Activated T-cell treated with anti-CD3 and anti-CD28 coated beads for 48 hours (primary cell): Measurements from ENCODE around the gene RNGTT.
"Not testable (repeated sequence)": the region's sequence is repeated elsewhere in the genome, so short reads cannot be mapped to it uniquely, and the experiment has no call there.

ENCODE experiments used
- DNase-seq: peaks from one replicate; pipeline ENCODE4 v3.0.0-alpha.2; 2020; ENCODE audit warnings: low read depth

RNGTT gene

DNA sequence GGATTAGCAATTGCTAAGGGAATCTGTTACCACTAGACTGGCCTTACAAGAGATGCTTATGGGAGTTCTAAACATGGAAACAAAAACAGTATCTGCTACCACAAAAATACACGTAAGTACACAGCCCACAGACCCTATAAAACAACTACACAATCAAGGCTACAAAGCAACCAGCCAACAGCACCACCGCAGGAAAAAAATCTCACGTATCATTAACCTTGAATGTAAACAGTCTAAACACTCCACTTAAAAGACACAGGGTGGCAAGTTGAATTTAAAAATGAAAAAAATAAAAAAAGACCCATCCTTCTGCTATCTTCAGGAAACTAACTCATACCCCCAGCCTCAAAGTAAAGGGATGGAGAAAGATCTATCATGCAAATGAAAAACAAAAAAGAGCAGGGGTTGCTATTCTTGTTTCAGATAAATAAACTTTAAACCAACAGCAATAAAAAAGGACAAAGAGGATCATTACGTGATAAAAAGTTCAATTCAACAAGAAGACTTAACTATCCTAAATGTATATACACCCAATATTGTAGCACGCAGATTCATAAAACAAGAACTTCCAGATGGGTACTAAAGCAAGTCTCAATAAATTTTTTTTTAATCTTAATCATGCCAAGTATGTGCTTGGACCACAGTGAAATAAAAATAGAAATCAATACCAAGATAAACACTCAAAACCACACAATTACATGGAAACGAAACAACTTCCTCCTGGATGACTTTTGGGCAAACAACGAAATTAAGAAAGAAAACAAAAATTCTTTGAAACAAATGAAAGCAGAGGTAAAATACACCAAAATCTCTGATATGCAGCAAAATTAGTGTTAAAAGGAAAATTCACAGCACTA lies 52.3 kb downstream of the RNGTT start:
- no peak for DNase-seq

DNA sequence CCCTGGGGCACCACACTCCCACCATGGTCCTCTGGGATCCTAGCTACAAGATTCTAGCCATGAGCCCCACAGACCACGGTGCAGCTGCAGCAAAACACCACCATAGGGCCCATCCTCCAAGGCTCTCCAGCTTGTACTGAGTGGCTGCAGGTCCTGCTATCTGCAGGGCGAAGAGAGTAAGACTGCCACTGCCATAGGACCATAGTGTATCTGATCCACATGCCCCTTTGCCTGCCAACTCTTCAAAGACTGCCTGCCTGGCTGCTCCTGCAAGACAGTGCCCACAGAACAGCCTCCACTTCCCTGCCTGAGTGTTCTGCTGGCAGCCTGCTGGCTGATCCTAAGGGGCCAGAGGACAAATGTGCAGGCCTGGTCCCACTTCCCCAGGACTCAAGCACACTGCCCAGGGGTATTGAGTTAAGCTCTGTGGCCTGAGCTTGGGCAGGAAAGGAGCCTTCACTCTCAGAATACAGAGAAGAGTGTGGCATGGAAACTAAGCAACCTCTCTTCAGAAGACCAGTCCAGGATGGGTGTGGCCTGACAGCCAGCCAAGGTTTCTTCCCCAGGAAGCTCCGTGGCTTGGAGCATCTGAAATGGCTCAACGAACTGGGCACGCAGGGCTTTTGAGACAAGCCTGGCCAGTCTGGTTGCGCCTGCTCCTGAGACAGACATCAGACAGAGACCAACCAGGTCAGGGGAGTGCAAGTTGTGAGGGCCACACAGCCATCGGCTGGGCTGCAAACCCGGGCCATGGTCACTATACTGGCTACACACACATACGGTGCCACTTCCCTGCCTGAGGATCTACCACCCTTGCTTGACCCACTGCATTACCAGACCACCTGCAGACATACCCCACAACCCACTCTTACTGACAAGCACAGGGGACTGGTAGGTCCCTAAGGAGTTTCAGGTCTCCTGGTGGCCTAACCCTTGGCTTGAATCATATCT lies 54.5 kb downstream of the RNGTT start:
- no peak for DNase-seq

DNA sequence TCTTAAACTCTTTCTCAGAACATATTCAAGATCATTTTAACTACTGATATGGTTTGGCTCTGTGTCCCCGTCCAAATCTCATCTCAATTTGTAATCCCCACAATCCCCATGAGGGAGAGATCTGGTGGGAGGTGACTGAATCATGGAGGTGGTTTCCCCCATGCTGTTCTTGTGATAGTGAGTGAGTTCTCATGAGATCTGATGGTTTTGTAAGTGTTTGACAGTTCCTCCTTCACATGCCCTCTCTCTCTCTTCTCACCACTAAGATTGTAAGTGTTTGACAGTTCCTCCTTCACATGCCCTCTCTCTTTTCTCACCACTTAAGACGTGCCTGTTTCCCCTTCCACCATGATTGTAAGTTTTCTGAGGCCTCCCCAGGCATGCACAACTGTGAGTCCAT lies 56.3 kb downstream of the RNGTT start:
- not testable (repeated sequence) for DNase-seq

DNA sequence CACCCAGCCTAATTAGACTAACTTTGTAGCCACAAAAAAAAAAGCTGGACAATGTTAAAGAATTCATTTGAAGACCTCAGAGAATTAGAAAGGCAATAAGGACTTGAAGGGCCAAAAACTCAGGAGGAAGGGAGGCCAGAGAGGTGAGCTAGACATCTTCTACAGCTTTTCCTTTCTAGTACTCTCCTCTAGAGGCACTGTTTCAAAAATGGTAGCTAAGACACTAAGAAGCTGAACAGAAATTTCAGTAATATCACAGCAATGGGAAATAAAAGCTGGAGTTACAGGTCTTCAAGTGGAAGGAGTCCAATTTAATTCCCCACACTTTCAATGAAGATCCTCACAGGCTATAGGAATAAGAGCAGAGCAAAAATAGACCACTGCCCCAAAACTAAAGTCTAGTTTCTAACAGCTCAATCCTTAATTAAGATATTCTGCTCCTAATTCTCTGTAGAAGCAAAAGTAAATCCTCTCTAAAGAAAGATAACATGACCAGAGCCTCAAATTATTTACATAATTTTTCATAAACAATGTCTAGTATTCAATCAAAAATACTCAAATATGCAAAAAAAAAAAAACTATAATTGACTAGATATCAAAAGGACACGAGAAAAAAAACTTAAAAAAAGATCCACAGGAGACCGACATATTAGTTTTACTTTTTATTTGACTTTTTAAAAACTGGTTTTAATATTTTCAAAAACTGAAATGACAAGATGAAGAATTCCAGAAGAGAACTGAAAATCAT lies 63.7 kb downstream of the RNGTT start:
- no peak for DNase-seq

DNA sequence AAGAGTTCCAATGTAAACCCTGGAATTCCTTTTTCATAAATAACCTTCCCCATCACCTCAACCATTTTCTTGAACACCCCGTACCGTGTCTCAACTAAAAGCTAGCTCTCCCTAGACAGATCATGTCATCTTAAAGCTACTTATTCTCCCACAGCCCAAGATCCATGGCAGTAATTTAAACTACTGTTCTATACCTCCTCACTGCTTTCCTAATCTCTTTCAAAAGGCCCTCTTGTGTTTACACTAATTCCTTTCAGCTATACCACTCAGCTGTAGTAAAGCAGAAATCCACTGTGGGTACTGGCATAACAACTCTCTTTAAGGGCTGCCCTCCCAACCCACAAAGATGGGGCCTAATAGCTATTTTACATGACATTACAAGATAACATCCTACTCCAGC lies 67.5 kb downstream of the RNGTT start:
- DNase-seq, result no peak

DNA sequence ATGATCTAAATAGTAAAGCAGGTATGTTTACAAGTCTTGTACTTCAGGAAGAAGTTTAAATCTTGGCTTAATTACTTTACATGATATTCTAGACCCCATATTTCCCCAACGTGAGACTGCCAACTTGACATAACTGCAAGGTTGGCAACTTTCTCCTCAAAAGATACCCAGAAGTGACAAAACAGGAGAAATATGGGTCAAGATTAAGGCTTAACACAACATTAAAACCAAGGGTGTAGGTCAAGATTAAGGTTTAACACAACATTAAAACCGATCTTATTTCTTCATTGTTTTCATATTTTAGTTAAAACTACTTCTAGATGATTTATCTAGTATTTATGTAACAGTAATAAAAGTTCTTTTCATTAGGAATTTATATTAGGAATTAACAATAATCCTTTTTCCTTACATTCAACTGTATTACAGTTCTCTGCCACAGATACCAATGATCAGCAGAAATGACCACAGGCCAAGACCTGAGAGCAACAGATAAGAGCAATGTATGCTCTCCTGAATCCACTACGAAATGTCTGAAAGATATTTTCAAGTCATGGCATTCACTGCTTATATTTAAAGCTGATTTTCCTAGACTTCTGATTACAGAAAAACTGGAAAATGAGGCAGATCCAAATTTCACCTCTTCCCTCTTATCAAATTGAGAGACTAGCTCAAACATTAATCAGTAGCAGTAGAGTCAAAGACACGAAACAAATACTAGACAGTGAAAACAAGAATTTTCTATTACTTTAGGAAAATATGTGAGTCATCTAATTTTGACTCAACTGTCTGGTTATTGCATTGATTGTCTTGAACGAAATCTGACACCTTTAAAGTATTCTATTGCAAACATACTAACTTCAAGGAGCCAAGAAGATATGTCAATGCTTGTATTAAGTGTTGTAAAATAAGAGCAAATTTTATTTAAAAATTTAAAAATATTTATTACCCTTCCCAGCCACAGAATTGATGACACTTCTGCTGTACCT lies 72.3 kb downstream of the RNGTT start:
- no peak for DNase-seq

DNA sequence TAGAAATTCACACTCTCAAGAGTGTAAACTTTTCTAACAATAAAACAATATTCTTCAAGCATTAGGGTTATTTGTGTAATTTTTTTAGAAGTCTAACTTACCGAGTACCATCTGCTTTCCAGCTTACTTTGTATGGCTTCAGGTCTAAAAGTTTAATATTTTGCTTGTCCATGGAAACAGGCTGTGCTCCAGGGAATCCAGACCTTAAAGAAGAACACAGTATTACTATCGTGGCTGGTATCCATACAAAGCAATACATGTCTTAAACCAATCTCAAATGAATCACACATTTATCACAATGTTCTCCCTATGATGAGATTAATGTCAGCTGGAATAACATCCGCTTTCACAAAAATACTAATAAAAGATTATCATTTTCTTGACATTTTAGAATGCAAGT lies 73.0 kb downstream of the RNGTT start:
- DNase-seq, result no peak

DNA sequence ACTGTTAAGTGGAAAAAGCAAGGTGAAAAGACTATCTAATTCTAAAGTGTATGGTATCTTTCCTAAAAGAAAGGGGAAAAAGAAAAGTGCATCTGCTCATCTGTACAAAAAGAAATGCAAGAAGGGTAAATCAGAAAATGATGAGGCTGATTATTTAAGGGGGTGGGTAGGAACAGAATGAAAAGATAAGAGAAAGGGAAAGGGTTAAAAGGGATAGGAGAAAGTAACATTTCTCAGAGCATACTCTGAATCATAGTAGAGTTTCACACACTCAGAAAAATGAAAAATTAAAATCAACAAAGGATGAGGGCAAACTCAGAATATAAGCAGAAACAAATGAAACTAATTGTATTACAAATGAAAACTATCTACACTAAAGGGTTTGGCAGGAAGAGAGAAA lies 79.1 kb downstream of the RNGTT start:
- DNase-seq, result no peak

DNA sequence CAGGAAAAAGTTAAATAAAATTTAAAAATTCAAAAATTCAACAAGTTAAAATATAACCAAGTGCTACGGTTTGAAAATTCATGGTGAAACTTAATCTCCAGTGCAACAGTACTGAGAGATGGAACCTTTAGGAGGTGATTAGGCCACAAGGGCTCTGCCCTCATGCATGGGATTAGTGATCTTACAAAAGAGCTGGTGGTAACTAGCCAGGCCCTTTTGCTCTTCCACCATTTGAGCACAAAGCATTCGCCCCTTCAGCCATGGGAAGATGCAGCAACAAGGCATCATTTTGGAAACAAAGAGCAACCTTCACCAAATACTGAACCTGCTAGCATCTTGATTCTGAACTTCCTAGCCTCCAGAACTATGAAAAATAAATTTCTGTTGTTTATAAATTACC lies 80.9 kb downstream of the RNGTT start:
- no peak for DNase-seq

DNA sequence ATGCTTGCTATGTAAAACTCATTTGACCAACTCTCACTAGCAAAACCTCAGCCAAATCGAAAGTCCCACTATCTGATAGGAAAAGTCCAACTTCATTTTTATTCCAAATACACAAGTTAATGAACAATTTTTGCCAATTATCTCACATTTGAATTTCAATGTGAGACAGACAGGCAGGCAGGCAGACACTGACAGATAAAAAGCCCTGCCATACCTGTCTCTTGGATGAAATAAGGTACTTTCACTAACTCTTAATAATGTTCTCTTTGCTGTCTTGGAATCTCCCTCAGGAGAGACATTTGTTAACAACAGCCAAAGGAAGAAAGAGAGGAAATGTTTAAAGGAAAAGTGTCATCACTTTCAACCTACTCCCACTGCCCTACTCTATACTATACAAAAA lies 82.0 kb downstream of the RNGTT start:
- no peak for DNase-seq

DNA sequence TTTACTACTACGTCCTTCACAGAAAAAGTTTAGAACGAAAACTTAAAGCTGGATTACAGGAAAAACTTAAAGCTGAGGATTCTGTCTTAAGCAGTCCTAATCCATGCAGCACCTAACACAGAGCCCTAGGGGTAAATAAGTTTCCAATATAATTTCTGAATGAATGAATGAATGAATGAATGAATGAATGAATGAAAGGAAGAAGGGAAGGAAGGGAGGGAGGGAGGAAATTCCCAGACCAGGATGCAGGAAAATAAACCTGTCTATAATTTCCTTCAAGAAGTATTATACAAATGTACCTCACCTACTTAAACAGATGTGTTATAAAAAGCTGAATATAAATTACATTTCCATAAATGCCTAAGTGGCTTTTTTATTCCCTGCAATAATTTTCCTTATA lies 83.4 kb downstream of the RNGTT start:
- DNase-seq, result no peak

DNA sequence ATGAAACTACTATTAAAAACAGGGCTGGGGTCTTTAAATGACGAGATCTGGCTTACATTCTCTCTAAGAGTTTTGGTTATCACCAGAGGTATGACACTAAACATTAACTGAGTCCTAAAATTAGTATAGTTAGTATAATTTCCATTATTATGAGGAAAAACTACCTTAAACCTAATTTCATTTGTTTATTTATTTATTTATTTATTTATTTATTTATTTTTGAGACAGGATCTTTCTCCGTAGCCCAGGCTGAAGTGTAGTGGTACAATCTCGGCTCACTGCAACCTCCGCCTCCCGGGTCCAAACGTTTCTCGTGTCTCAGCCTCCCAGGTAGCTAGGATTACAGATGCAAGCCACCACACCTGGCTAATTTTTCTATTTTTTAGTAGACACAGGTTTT lies 85.5 kb downstream of the RNGTT start:
- no peak for DNase-seq

DNA sequence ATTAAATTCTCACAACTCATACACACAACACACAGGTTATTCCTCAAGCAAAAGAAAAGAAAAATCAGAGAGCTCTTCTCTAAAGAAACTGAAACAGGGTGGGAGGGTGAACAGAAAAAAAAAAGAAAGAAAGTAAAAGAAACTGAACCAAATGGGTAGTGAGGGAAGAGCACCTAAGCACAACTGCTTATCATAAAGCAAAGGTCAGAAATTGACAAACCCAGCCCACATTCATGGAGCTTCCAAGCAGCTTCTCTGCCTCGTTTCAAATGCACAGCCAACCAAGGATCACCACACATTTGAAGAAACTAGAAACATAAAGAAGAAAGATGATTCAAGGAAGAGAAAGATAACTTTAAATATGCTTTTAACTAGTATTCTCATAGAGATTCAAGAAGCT lies 90.5 kb downstream of the RNGTT start:
- DNase-seq, result no peak

DNA sequence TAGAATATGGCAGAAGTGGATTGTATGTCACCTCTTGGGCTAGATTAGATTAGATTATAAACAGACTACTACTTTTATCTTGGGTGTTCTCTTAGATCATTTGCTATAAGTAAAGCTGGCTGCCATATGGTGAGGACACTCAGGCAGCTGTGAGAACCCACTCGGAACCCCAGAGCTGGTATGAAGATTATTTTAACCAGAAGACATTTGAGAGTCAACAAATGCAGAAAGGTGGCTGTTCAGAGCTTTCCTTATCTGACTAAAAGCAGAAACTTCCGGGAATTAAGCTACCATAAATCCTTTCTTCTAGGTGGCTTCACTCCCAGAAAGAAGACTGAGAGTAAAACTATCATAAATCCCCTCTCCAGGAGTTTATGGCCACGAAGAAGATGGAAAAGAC lies 91.9 kb downstream of the RNGTT start:
- no peak for DNase-seq

DNA sequence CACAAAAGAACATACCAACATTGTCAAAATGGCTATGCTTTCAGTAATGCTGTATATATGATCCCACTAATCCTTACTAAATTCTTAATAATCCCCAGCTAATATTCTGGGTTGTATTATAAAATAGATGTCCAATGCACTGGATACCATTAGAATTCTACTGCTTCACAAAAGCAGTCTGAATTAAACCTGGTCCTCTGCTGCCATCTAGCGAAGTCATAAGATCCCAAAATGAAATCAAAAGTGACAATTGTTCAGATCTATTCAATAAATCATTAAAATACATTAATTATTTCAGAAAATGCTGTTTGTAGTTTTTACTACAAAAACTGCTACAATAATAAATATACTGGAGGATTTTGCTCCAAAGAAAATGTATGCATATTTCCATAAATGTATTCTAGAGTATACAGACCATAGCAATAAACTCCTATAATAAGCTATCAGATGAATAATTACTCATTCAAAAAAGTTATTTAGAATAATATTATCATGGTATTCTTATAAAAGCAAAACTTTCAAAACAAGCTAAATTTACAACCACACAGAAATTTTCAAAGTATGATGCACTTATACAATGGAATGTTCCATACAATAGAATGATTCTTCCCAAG lies 92.6 kb downstream of the RNGTT start:
- DNase-seq, result no peak

DNA sequence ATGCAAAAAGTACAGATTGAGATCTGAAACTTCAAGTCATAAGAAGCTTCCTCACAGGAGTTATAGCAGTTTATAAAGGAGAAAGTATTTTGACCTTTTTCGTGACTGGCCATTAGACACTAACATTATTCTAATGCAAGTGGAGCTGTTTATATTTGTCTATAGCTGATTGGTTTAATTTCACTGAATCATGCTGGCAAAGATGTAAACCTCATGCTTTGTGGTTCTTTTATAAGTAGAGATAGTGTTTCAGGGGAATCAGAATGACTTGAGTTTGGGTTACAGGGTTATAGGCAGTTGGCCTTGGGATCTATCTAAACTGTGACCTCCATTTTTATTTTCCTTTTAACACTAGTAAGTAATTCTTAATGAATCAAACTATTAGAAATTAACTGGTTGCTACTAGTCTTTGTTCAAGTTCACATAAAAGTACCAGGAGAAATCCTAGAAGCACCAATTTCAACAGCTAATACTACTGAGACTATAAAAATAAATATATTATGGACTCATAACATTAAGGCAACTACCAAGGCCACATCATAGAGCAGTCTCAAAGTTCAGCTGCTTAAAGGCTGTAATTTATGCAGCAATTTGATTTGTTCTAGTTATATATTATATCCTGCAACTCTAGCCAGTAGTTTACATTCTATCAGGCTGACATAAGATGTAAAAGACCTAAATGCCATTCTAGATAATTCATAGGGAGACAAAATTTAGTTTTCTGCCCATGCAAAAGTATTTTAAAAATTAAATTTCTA lies 94.0 kb downstream of the RNGTT start:
- DNase-seq, result no peak

DNA sequence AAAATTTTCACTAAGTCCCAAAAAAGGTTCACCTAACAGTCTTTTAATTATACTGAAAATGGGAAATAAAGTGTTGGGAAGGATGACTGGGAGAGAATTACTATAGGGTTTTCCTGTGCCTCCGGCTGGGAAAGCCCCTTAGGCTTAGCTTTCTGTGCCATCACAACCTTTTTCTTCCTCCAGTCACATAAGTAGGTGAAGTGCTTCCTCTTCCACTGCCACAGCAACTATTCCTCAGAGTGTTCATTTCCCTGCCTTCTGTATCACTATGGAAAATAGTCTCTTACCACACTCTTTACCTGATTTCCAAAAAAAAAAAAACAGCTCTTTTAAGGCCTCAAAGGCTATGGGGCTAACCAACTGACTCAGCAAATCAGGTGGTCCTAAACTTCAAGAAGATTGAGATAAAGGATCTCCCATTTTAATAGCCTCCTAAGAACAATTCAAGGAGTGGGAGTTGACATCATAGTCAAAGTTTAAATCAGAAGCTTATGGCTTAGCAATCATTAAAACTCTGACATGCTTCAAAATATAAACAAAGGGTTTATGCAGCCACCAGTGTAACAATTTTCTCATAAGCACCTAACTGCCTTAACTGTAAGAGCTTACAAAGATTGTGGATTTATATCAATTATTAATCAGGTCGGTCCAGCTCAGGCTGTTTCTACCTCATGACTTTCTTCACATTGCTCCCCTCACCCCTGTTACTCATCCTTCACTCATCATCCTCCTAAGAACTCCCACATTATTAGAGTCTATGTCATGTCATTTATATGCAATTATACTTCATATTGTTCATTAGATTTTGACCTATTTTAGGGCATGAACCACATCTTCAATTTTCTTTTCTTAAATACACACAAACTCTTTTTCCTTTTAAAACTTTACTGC lies 95.3 kb downstream of the RNGTT start:
- DNase-seq, result no peak

DNA sequence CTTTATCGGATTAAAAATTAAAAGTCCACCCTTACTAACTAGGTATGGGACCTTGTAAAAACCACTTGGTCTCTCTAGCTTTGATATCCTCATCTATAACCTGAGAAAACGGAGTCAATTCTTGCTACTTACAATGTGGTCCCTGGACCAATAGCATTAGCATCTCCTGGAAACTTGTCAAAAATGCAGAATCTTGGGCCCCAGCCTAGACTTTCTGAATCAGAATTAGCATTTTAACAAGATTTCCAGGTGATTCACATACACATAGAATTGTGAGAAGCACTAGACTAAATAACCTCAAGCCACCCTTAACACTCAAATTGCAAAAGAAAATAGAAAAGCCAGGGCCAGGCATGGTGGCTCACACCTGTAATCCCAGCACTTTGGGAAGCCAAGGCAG lies 96.6 kb downstream of the RNGTT start:
- DNase-seq, result no peak

DNA sequence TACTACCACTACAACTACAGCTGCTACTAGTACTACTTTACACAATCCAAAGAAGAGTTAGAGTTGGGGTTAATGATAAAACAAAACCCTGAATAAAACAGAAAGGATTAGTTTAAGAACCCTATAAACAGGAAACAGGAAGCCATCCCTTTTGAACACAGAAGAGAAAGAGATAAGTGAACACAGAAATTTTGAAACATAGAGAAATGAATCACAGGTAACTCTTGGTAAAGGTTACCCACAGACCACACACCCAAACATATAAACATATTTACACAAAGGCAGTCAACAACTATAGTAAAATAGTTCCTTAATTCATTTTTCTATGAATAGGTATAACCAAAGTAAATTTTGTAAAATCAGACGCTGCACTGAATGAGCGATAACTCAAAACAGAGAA lies 98.1 kb downstream of the RNGTT start:
- DNase-seq, result no peak
